ENCODE data around the gene SMIM30. TPM values are rescaled to one million over a fixed set of nuclear protein-coding genes. Genes with fewer than 3 reads are reported as not detected.

The SMIM30 gene
- total and polyA plus RNA-seq, 10 of the 15 experiments (the other 5 are each of a cell fraction or from before 2014, with no cell fraction given) = 42.2 to 258 (median 96.9) TPM

GRCh38 chr7:113094517-113095249 lies 23.7 kb downstream of the SMIM30 start:
- Histone ChIP-seq H3K79me2 (ENCODE audit: control insufficient read depth, insufficient read depth, low read length) (no peaks in the 10 kb centered on the region), H3K9me3 (replicated peaks; ENCODE audit: control insufficient read depth, insufficient read depth, low read length) (no peaks in the 10 kb centered on the region), H3K27me3 (replicated peaks in 1 of 2; ENCODE audit: control insufficient read depth in 2 of 2, insufficient read depth in 2 of 2, low read length in 1 of 2) (no peaks in the 10 kb centered on the region), H3K4me2 (ENCODE audit: control insufficient read depth, insufficient read depth) (no peak overlapping the region), H3K27ac (ENCODE audit: control insufficient read depth, insufficient read depth) (no peak overlapping the region), H3K9ac (ENCODE audit: control insufficient read depth, insufficient read depth, low read length) (no peak overlapping the region), H4K20me1 (ENCODE audit: control insufficient read depth, insufficient read depth) (no peaks in the 10 kb centered on the region), H2AFZ (ENCODE audit: control insufficient read depth, low read depth, low read length) (no peak overlapping the region), H3K4me3 (no peak overlapping the region), H3K36me3 (ENCODE audit: control insufficient read depth in 2 of 2, insufficient read depth in 2 of 2, low read length in 1 of 2) (no peaks in the 10 kb centered on the region), H3K4me1 (ENCODE audit: control insufficient read depth, insufficient read depth, low read length) (no peaks in the 10 kb centered on the region)
- no peak for FAIRE-seq
- POLR2A ChIA-PET = no interaction called here
- CTCF ChIA-PET = interaction anchor here (0.5 to 1.8 kb wide), 4 partner anchors 17 to 223 kb away, joined by 3 to 5 read pairs (median 3); no protein-coding TSS in a partner anchor
- no peak for DNase-seq (ENCODE audit: low read depth, low spot score)
- 48% methylated on average over 3 of the region's 3 CpGs for WGBS (ENCODE audit: insufficient coverage, insufficient replicate concordance, low lambda C conversion rate, missing lambda C conversion rate)
- ATAC-seq = no peak; the same call in 2 of the 3 replicates
- intact Hi-C loops (cut with micrococcal nuclease; ENCODE audit: unreplicated experiment) = no loop called here
- SMC1A ChIA-PET (ENCODE audit: uncharacterized antibody, unreplicated experiment) = interaction anchor here (1.2 to 2.3 kb wide), 7 partner anchors 15 to 65 kb away, joined by 3 to 9 read pairs (median 4); no protein-coding TSS in a partner anchor
- no TSS peak for BruUV-seq (replicated peaks)
- in situ Hi-C loops (cut with MboI) = no loop called here
- RAD21 ChIA-PET (ENCODE audit: unreplicated experiment) = no interaction called here
- TF ChIP-seq POLR2AphosphoS2 (IDR thresholded peaks at IDR 0.05; ENCODE audit: low read depth, low read length) = no peak
- no peak for TF ChIP-seq BCLAF1 (IDR thresholded peaks at IDR 0.05)
- no peak for TF ChIP-seq PAX5 (IDR thresholded peaks at IDR 0.05; ENCODE audit: borderline replicate concordance, low read depth, low read length)
- TF ChIP-seq SP1 (IDR thresholded peaks at IDR 0.05; ENCODE audit: low read depth, low read length) = no peak
- TF ChIP-seq PAX8 (IDR thresholded peaks at IDR 0.05) = no peak
- no peak for TF ChIP-seq RBBP5 (conservative IDR thresholded peaks at IDR 0.05)
- no peak for TF ChIP-seq TBL1XR1 (IDR thresholded peaks at IDR 0.05; ENCODE audit: low read depth, low read length)
- TF ChIP-seq NFIC (IDR thresholded peaks at IDR 0.05; ENCODE audit: low read depth, low read length) = no peak
- no peak for TF ChIP-seq RFX5 (IDR thresholded peaks at IDR 0.05; ENCODE audit: low read depth, low read length)
- TF ChIP-seq REST (IDR thresholded peaks at IDR 0.05; ENCODE audit: low read depth, low read length) = no peak
- TF ChIP-seq ZNF207 (IDR thresholded peaks at IDR 0.05; ENCODE audit: borderline replicate concordance) = no peak
- TF ChIP-seq MYC (IDR thresholded peaks at IDR 0.05; ENCODE audit: insufficient read depth, insufficient read length, insufficient replicate concordance, low read length, severe bottlenecking) = no peak
- no peak for TF ChIP-seq DPF2 (IDR thresholded peaks at IDR 0.05)
- TF ChIP-seq ELK1 (IDR thresholded peaks at IDR 0.05; ENCODE audit: low read depth, low read length) = no peak
